HG03432 (cell line): Measurements from ENCODE around the gene MBLAC1.
"Not testable (repeated sequence)": the region's sequence is repeated elsewhere in the genome, so short reads cannot be mapped to it uniquely, and the experiment has no call there.

Experiments
- ATAC-seq: cut with Tn5 transposase; IDR thresholded peaks from one replicate; pipeline ENCODE4 v1.9.1; 2021; ENCODE audit warnings: mild to moderate bottlenecking, moderate library complexity; ENCODE audit not compliant: unreplicated experiment

MBLAC1 gene

GRCh38 chr7:100122067-100122466, 4.7 kb upstream of the MBLAC1 start:
- no peak for ATAC-seq

DNA sequence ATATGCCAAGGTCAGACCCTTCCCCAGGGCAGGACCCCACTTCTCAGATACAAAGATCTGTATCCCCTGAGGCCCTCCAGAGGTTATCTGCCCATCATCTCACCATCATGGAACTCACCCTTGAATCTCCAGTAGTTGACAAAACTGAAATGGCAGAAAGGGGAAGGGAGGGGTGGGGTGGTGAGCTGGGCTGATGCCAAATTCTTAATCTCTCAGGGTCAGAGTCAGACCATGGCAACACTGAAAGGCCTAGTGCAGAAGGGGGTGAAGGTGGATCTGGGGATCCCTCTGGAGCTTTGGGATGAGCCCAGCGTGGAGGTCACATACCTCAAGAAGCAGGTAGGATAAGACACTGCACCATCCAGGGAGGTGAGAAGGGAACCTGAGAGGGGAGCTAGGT, 4.2 kb upstream of the MBLAC1 start:
- ATAC-seq: no peak

- ATAC-seq: no peak
Observed at GRCh38 chr7:100124301-100125230, 2.2 kb upstream of the MBLAC1 start.

DNA sequence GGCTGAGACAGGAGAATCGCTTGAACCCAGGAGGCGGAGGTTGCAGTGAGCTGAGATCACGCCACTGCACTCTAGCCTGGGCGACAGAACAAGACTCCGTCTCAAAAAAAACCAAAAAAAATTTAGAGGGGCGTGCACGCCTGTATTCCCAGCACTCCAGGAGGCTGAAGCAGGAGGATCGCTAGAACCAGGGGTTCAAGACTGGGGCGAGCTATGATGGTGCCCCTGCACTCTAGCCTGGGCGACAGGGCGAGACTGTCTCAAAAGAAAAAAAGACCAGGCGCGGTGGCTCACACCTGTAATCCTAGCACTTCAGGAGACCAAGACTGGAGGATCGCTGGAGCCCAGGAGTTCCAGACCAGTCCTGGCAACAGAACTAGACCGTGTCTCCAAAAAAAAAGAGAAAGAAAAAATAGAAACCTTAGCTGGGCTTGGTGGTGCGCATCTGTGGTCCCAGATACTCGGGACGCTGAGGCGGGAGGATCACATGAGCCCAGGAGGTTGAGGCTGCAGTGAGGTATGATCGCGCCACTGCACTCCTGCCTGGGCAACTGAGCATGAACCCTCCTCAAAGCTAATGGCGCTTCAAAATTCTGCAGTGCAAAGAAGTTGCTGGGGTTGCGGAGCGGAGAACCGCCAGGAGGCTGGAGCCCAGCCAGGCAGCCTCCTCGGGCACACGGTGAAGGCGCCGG, 382 bp upstream of the MBLAC1 start:
- peak; percentile 23 for ATAC-seq

- ATAC-seq: peak; percentile 3
Observed at GRCh38 chr7:100127866-100128636, 1.3 kb downstream of the MBLAC1 start.

DNA sequence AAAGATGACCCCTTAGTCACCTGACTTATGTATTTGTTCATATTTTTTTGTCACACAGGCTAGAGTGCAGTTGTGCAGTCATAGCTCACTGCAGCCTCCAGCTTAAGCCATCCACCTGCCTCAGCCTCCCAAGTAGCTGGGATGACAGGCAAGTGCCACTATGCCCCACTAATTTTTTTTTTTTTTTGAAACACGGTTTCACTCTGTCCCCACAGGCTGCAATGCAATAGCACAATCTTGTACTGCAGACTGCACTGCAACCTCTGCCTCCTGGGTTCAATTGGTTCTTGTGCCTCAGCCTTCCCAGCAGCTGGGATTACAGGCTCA, 1.8 kb downstream of the MBLAC1 start:
- ATAC-seq: no peak

DNA sequence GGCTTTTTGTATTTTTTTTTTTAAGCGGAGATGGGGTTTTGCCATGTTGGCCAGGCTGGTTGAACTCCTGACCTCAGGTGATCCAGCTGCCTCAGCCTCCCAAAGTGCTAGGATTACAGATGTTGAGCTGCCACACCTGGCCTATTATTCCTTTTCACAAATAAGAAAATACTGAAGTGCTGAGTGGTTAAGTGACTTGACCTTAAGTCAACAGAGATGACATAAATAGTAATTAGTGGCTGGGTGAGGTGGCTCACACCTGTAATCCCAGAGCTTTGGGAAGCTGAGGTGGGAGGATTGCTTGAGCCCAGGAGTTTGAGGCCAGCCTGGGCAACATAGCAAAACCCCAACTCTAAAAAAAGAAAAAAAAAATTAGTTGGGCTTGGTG, 3.4 kb downstream of the MBLAC1 start:
- not testable (repeated sequence) for ATAC-seq

GRCh38 chr7:100130608-100131453, 4.1 kb downstream of the MBLAC1 start:
- ATAC-seq: no peak

- ATAC-seq: no peak
Observed at GRCh38 chr7:100132126-100132525, 5.4 kb downstream of the MBLAC1 start.

DNA sequence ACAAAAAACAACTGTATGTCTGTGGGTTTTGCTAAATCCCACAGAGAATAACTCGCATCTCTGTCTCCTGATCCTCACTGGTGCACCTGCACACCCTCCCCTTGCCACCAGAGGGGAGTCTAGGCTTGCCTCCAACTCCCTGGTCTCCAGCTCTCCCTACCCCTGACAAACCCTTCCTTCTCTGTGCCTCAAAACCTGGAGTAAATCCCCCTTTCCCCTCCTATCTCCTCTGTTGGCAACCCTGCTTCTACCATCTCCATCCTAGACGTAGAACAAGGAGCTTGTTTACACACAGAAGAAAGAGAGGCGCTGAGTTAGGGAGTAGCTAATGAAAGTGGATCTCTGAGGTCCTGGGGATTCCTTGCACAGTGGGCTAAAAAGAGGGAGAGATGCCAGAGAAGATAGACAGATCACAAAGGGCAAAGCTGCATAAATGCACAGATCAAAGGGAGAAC, 6.0 kb downstream of the MBLAC1 start:
- peak; percentile 52 for ATAC-seq

- ATAC-seq: no peak
Observed at GRCh38 chr7:100137851-100138760, 11.3 kb downstream of the MBLAC1 start.

DNA sequence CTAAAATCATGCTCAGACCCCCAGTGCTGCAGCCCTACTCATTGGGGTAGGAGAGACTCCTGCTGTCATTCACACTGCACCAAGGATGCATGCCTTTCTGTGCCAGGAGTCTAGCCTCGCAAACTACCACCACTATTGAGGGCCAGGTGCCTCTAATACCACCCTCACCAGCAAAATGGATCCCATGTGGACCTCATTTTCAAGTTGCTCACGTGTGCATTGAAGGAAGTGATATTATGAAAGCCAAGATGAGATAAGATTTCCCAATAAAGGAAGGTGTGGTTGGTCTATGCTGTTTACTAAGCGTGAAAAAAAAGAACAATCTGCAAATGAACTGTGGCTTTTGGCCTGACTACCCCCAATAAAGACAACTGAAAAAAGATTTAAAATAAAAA, 14.8 kb downstream of the MBLAC1 start:
- ATAC-seq: no peak

- ATAC-seq: no peak
Observed at GRCh38 chr7:100142461-100142860, 15.7 kb downstream of the MBLAC1 start.

- ATAC-seq: not testable (repeated sequence)
Observed at GRCh38 chr7:100146350-100146749, 19.6 kb downstream of the MBLAC1 start.

- ATAC-seq: no peak
Observed at GRCh38 chr7:100147278-100147677, 20.5 kb downstream of the MBLAC1 start.

DNA sequence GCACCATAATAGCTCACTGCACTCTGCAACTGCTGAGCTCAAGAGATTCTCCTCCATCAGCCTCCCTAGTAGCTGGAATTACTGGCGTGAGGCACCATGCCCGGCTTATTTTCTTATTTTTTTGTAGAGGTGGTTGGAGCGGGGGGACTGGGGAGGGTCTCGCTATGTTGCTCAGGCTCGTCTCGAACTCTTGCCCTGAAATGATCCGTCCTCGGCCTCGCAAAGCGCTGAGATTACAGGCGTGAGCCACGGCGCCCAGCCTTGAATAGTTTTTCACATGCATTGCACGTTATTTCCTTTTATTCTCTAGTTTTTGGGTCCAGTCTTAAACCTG, 21.4 kb downstream of the MBLAC1 start:
- ATAC-seq: no peak

DNA sequence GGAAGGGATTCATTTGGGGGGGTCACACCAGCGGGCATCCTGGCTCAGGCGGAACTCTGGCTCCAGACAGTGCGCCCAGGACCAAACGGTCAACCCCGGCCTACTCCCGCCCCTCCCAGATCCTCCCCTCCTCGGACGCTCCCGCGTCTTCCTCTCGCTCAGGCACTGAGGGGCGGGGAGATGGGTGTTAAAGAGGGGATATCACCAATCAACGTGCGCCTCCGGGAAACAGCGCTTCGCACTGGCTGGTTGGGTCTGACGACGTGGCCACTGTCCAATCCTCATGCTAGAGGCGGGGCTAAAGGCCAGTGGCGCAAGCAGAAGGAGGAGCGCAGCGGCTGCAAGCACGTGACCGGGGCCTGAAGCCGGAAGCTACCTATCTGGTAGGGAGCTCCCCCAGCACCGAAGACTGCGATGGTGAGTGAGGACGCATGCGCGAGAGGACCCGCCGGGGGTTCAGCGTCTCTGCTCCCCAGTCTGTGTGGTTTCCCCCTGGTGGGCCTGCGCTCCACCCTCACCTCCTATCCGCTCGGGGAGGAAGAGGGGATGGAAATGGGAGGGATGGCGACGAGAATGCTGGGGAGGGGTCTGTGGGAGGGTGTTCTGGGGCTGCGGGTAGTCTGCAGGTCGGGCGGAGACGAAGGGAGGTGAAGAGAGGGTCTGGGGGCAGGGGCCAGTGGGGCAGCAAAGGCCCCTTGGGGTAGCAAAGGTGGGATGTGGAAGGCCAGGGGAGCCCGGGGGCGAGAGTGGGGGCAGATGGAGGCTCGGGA, 22.0 kb downstream of the MBLAC1 start, which contains the start of gene LAMTOR4:
Gene LAMTOR4, plus strand, starts transcription at position 360 of the 770 bp plus-strand sequence. Its CDS starts 55 bp downstream, at position 415.
- ATAC-seq: peak; percentile 96

DNA sequence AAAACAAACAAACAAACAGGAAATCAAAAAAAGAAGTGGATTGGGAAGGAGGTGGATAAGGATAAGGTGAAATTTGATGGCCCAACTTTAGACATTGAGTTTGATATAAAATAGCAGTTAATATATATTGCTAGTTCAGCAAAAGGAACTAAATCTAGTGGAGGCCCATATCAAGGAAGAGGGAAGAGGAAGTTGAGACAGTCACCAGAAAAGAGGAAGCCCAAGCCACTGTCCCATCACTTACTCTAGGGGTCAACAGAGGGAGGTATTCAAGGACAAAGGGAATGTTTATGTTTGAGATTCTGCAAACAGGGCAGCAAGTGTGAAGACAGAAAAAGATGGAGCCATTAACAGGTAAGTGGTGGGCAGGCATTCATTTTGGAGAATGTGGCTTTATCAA, 25.6 kb downstream of the MBLAC1 start:
- no peak for ATAC-seq
